Ovary (tissue), 9 donors: Measurements from ENCODE around the gene TMEM238L. TPM values are rescaled to one million over a fixed set of nuclear protein-coding genes. Genes with fewer than 3 reads are reported as not detected.

Source experiments
- DNase-seq, 5 donors: peaks; one replicate each; pipeline ENCODE4 v3.0.0-alpha.2; 2019 to 2020
- H3K27ac ChIP-seq, 2 donors: fragments of 200-600 bp; one replicate each; pipeline versions ENCODE4 v1.5.1 to v1.8.0; 2019 to 2022
- H3K27me3 ChIP-seq: fragments of 200-600 bp; one replicate; pipeline ENCODE4 v1.8.0; 2022
- H3K36me3 ChIP-seq: fragments of 200-600 bp; sonication (generic); one replicate; pipeline ENCODE4 v1.5.1; 2019
- H3K4me1 ChIP-seq: one replicate; pipeline ENCODE4 v1.8.1; 2013; ENCODE audit warnings: mild to moderate bottlenecking, moderate library complexity; ENCODE audit not compliant: insufficient read depth
- H3K4me3 ChIP-seq: fragments of 200-600 bp; sonication (generic); one replicate; pipeline ENCODE4 v1.5.1; 2017
- H3K9me3 ChIP-seq, 2 donors: fragments of 200-600 bp in 1 of 2; sonication (generic) in 1 of 2; one replicate each; pipeline versions ENCODE4 v1.5.1 to v1.8.1; 2013 to 2019; ENCODE audit warnings: mild to moderate bottlenecking in 1 of 2, moderate library complexity in 1 of 2
- EP300 ChIP-seq: sonication (generic); formaldehyde crosslinking; IDR thresholded peaks from one replicate; pipeline ENCODE4 v1.6.1; 2017; ENCODE audit warnings: antibody characterized with exemption
- POLR2A ChIP-seq: fragments of 450-650 bp; IDR thresholded peaks from one replicate; pipeline ENCODE4 v1.6.1; 2017; ENCODE audit warnings: antibody characterized with exemption, mild to moderate bottlenecking, moderate library complexity
- WGBS, 3 donors: extraction: QIAGEN DNeasy Blood & Tissue Kit in 1 of 3; methylation state at CpG; one replicate each; pipeline versions ENCODE4 v1.1.5 to v1.1.7; 2013 to 2017; 5-methylcytosine and 5-hydroxymethylcytosine counted together
- intact Hi-C, 4 donors: fragments of 100-400 bp; cut with DNase I; formaldehyde crosslinking; loops; one replicate each; pipeline versions ENCODE4 v1.11.0 to v1.15.1; 2022 to 2023
- polyA plus RNA-seq, 2 donors: library from polyadenylated mRNA; stranded (reverse); fragments of 200-250 nt in 1 of 2; fragments of 350-450 nt in 1 of 2; fragmentation: Illumina TruSeq in 1 of 2; extraction: RNeasy Lipid Tissue Mini Kit (QIAGEN cat#74804) in 1 of 2; gene quantifications; one replicate each; pipeline ENCODE4 v1.2.3, GENCODE V29; 2013 to 2014
- total RNA-seq, 7 donors: library from RNA; depleted of rRNA in 2 of 7; stranded (reverse); fragments of >200 nt in 2 of 7; fragmentation: NEBNext Ultra II Directional in 3 of 7; extraction: Animal tissue kit (Norgen Biotek cat#: 25700) in 3 of 7; gene quantifications; one replicate each; pipeline versions ENCODE4 v1.1.0 to v1.2.4, GENCODE V29; 2016 to 2023
- TF ChIP-seq, protein P1 (sequence below), 3 donors: fragments of 450-650 bp in 2 of 3; fragments of 200-600 bp in 1 of 3; IDR thresholded peaks; one replicate each; pipeline versions ENCODE4 v1.5.1 to v1.8.0; 2016 to 2022; ENCODE audit warnings: antibody characterized with exemption in 3 of 3, mild to moderate bottlenecking in 1 of 3
- donor health status: DM: no; HTN: no; CAD: no; lungs with moderate emphysema.
- donor health status: DM: no; HTN: no; CAD: no.
- donor health status: Bipolar disorder and iron deficiency.
- donor health status: DM: yes; HTN: yes; CAD: no.
- donor health status: DM: no; HTN: no; CAD: no.
- donor health status: DM: yes; HTN: yes; CAD: no.

Gene TMEM238L
- total and polyA plus RNA-seq, 9 donors = not detected

DNA sequence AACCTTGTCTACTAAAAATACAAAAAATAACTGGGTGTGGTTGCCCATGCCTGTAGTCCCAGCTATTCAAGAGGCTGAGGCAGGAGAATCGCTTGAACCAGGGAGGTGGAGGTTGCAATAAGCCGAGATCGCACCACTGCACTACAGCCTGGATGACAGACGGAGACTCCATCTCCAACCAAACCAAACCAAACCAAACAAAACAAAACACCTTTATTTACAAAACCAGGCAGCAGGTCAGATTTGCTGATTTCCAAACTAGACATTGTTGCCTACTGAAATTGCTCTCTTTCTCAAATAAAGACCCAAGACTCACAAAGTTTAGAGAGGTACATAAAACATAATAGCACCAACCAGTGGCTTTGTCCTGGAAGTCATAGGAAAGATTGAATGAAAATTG lies 5.7 kb upstream of the TMEM238L start:
- no peak overlapping the region for H3K4me3 ChIP-seq
- H3K9me3 ChIP-seq = no peaks in the 10 kb centered on the region
- H3K27ac ChIP-seq = no peak overlapping the region
- intact Hi-C loops = no loop called here
- no peak for TF ChIP-seq POLR2A
- no peak for TF ChIP-seq EP300
- TF ChIP-seq, protein P1, sequence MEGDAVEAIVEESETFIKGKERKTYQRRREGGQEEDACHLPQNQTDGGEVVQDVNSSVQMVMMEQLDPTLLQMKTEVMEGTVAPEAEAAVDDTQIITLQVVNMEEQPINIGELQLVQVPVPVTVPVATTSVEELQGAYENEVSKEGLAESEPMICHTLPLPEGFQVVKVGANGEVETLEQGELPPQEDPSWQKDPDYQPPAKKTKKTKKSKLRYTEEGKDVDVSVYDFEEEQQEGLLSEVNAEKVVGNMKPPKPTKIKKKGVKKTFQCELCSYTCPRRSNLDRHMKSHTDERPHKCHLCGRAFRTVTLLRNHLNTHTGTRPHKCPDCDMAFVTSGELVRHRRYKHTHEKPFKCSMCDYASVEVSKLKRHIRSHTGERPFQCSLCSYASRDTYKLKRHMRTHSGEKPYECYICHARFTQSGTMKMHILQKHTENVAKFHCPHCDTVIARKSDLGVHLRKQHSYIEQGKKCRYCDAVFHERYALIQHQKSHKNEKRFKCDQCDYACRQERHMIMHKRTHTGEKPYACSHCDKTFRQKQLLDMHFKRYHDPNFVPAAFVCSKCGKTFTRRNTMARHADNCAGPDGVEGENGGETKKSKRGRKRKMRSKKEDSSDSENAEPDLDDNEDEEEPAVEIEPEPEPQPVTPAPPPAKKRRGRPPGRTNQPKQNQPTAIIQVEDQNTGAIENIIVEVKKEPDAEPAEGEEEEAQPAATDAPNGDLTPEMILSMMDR (IDR thresholded peaks at IDR 0.05) = no peak
- H3K27me3 ChIP-seq = no peaks in the 10 kb centered on the region
- H3K36me3 ChIP-seq = no peaks in the 10 kb centered on the region
- DNase-seq = no peak
- no peaks in the 10 kb centered on the region for H3K4me1 ChIP-seq
- WGBS, 3 donors = 87 to 97% (median 96%) methylated on average over 4 of the region's 4 CpGs

DNA sequence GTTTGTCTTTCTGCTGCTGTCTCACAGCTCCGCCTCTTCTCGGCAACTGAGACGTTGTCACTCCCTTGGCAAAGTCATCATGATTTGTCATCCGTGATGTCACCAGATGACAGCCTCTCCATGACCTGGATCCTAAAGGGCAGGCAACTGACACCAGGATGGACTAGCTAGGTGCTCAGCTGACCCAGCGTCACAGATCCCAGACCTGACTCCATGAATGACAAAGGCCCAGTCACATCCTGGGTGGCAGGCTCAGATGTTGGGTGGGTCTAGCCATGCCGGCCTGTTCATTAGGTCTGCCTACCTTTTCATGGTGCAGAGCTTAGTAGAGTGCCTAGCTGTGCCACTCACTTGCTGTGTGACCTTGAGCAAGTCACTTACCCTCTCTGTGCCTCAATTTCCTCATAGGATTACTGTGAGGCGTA lies 3.8 kb upstream of the TMEM238L start:
- intact Hi-C loops = no loop called here
- no peak for DNase-seq
- 85 to 86% (median 85%) methylated on average over 7 of the region's 7 CpGs for WGBS, 3 donors
- Histone ChIP-seq H3K4me1 (no peaks in the 10 kb centered on the region), H3K9me3 (no peaks in the 10 kb centered on the region), H3K27me3 (no peaks in the 10 kb centered on the region), H3K4me3 (no peak overlapping the region), H3K27ac (no peak overlapping the region), H3K36me3 (no peaks in the 10 kb centered on the region)
- TF ChIP-seq, protein P1 (IDR thresholded peaks at IDR 0.05) = no peak
- TF ChIP-seq EP300 (no peak), POLR2A (no peak)

DNA sequence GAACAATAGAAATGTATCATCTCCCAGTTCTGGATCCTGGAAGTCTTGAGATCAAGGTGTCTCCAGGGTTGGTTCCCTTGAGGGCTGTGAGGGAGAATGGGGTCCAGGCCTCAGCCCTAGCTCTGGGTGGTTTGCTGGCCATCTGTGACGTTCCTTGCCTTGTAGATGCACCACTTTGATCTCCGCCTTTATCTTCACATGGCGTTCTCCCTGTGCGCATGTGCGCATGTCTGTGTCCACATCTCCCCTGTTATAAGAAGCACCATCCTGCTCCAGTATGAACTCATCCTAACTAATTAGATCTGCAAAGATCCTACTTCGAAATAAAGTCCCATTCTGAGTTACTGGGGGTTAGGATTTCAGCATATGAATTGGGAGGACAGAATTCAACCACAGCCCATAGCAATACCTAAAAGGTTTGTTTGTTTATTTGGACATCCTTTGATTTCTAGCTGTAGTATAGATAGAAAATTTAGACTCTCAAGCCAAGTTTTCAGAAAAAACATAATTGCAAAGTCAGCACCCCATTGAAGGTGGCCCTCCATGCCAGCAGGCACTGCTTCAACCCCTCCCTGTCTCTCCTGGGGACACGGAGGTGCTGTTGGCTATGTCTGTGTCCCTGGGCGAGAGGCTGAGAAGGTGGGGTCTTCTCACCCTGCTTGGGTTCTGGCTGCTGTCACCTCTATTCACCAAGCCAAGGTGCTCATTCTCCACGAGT lies 2.8 kb upstream of the TMEM238L start:
- H3K36me3 ChIP-seq = no peaks in the 10 kb centered on the region
- intact Hi-C loops = no loop called here
- no peak overlapping the region for H3K4me3 ChIP-seq
- no peaks in the 10 kb centered on the region for H3K4me1 ChIP-seq
- H3K27ac ChIP-seq = no peak overlapping the region
- WGBS, 3 donors = 79 to 82% (median 79%) methylated on average over 9 of the region's 9 CpGs
- TF ChIP-seq, protein P1 (IDR thresholded peaks at IDR 0.05) = no peak
- TF ChIP-seq EP300 (no peak), POLR2A (no peak)
- no peaks in the 10 kb centered on the region for H3K9me3 ChIP-seq
- DNase-seq = no peak
- no peaks in the 10 kb centered on the region for H3K27me3 ChIP-seq

DNA sequence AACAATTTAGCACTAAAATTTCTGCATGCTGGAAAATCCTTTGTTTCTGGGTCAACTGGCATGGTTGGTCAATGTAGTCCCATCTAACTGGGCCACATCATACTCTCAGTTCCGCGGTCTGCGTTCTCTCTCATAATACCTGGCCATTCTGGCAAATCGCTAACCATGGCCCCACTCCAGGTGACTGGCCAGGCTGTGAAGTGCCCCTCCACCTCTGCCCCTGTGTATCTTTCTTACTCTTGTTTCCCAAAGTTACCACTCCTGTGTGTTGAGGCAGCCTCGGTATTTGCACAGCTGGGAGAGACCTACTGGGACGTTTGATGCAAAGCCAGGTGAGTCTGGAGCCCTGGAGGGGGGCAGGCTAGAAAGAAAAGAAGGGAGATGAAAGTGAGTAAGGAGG lies 2.0 kb upstream of the TMEM238L start:
- Histone ChIP-seq H3K36me3 (no peaks in the 10 kb centered on the region), H3K4me3 (no peak overlapping the region), H3K9me3 (no peaks in the 10 kb centered on the region), H3K27me3 (no peaks in the 10 kb centered on the region), H3K27ac (no peak overlapping the region), H3K4me1 (no peaks in the 10 kb centered on the region)
- TF ChIP-seq, protein P1 (IDR thresholded peaks at IDR 0.05) = no peak
- TF ChIP-seq POLR2A = no peak
- no peak for TF ChIP-seq EP300
- no peak for DNase-seq
- WGBS, 3 donors = 93% methylated on average over 6 of the region's 6 CpGs
- intact Hi-C loops = no loop called here
